Measurements from ENCODE around the gene UBR2. TPM values are rescaled to one million over a fixed set of nuclear protein-coding genes. Genes with fewer than 3 reads are reported as not detected.

UBR2 gene
- total and polyA plus RNA-seq, 2 of the 13 experiments (the other 11 are each of a cell fraction or from before 2014, with no cell fraction given) = 17.6 to 29.3 TPM

GRCh38 chr6:42530296-42530695 is 33.5 kb upstream of the UBR2 start:
- H4K20me1 ChIP-seq (ENCODE audit: insufficient read depth, low read length) = no peaks in the 10 kb centered on the region
- no peaks in the 10 kb centered on the region for H3K27me3 ChIP-seq (ENCODE audit: control insufficient read depth in 1 of 2, insufficient read depth in 2 of 2, low read length in 2 of 2)
- ATAC-seq = no peak
- CTCF ChIA-PET (ENCODE audit: low intra/inter-chr PET ratio, low total read pairs) = no interaction called here
- H3K9me3 ChIP-seq (ENCODE audit: low read length) = no peaks in the 10 kb centered on the region
- no peak overlapping the region for H3K27ac ChIP-seq (ENCODE audit: extremely low read length, insufficient read depth, low read length)
- no peak for TF ChIP-seq MYPOP (CRISPR knock-in tag; IDR thresholded peaks at IDR 0.05)
- TF ChIP-seq U2AF2 (IDR thresholded peaks at IDR 0.05; ENCODE audit: low read depth, low read length) = no peak
- no peak for TF ChIP-seq LRRFIP1 (CRISPR knock-in tag; conservative IDR thresholded peaks at IDR 0.05)
- TF ChIP-seq KAT2B (IDR thresholded peaks at IDR 0.05; ENCODE audit: borderline replicate concordance, low read depth, low read length) = no peak
- no peak for TF ChIP-seq NR1H2 (CRISPR knock-in tag; IDR thresholded peaks at IDR 0.05; ENCODE audit: borderline replicate concordance, low read depth)
- TF ChIP-seq RFX5 (IDR thresholded peaks at IDR 0.05; ENCODE audit: low read depth, low read length) = no peak
- TF ChIP-seq ZFAT (CRISPR knock-in tag; conservative IDR thresholded peaks at IDR 0.05) = no peak
- intact Hi-C loops (cut with micrococcal nuclease; ENCODE audit: unreplicated experiment) = loop anchor here (5.0 kb wide), 1 partner anchor 223 kb away; no protein-coding TSS in a partner anchor
- no peaks in the 10 kb centered on the region for H3K4me1 ChIP-seq (ENCODE audit: insufficient read depth, low read length)
- WGBS (ENCODE audit: low lambda C conversion rate) = 85% methylated on average over 1 of the region's 1 CpG
- in situ Hi-C loops (cut with HindIII; ENCODE audit: extremely low pct_ligation_motif_present, low pct_unique_long_range_greater_than_20kb) = no loop called here
- no peak overlapping the region for H3K9ac ChIP-seq (ENCODE audit: insufficient read depth, low read depth, low read length)
- BruUV-seq (replicated peaks) = no TSS peak
- no peaks in the 10 kb centered on the region for H3K79me2 ChIP-seq (ENCODE audit: insufficient read depth, low read length)
- POLR2A ChIA-PET = no interaction called here
- no peaks in the 10 kb centered on the region for H3K36me3 ChIP-seq (replicated peaks in 1 of 2; ENCODE audit: control insufficient read depth in 1 of 2, insufficient read depth in 2 of 2, low read length in 2 of 2)
- FAIRE-seq = no peak
- no peak overlapping the region for H3K4me2 ChIP-seq (ENCODE audit: low read depth, low read length)
- H3K4me3 ChIP-seq (replicated peaks in 1 of 3; ENCODE audit: insufficient read depth in 1 of 3, low read depth in 2 of 3, low read length in 3 of 3) = no peak overlapping the region
- no peak for DNase-seq (ENCODE audit: low spot score)
- H2AFZ ChIP-seq (ENCODE audit: low read length) = no peak overlapping the region
